KMS-11 (cell line): ENCODE results near the gene PRKAG3.

Source experiments
- H2AFZ ChIP-seq: fragments of 200-600 bp; sonication (generic); 2 replicates; pipeline ENCODE4 v1.6.1; 2016; ENCODE audit warnings: antibody characterized with exemption, mixed run types, low read depth
- H3K27ac ChIP-seq: fragments of 200-600 bp; sonication (generic); 2 replicates; pipeline ENCODE4 v1.6.1; 2016; ENCODE audit warnings: mild to moderate bottlenecking, mixed run types
- H3K27me3 ChIP-seq: fragments of 200-600 bp; sonication (generic); 2 replicates; pipeline ENCODE4 v1.6.1; 2017; ENCODE audit warnings: mild to moderate bottlenecking, low read depth, mixed run types, moderate library complexity; ENCODE audit not compliant: insufficient read depth
- H3K36me3 ChIP-seq: fragments of 200-600 bp; sonication (generic); 2 replicates; pipeline ENCODE4 v1.6.1; 2017; ENCODE audit warnings: mild to moderate bottlenecking, mixed run types; ENCODE audit not compliant: insufficient read depth
- H3K4me1 ChIP-seq: fragments of 200-600 bp; sonication (generic); 2 replicates; pipeline ENCODE4 v1.6.1; 2016; ENCODE audit warnings: mild to moderate bottlenecking, low read depth, mixed run types; ENCODE audit not compliant: poor library complexity, severe bottlenecking
- H3K4me2 ChIP-seq: fragments of 200-600 bp; sonication (generic); 2 replicates; pipeline ENCODE4 v1.7.0; 2016; ENCODE audit warnings: mild to moderate bottlenecking, mixed run types
- H3K4me3 ChIP-seq: fragments of 200-600 bp; sonication (generic); IDR thresholded peaks from 2 replicates; pipeline ENCODE4 v1.6.1; 2017; ENCODE audit warnings: low read depth, low read length, mixed read lengths; ENCODE audit not compliant: insufficient read depth
- H3K79me2 ChIP-seq: fragments of 200-600 bp; sonication (generic); 2 replicates; pipeline ENCODE4 v1.6.1; 2016; ENCODE audit warnings: low read depth, mixed run types; ENCODE audit not compliant: insufficient read depth
- H3K9ac ChIP-seq: fragments of 200-600 bp; sonication (generic); 2 replicates; pipeline ENCODE4 v1.6.1; 2016; ENCODE audit warnings: mild to moderate bottlenecking, mixed run types
- H4K20me1 ChIP-seq: fragments of 200-600 bp; sonication (generic); 2 replicates; pipeline ENCODE4 v1.6.1; 2016; ENCODE audit warnings: mild to moderate bottlenecking, mixed run types; ENCODE audit not compliant: insufficient read depth
- TF ChIP-seq, protein P1 (sequence below): fragments of 200-600 bp; sonication (generic); conservative IDR thresholded peaks from 2 replicates; pipeline ENCODE4 v1.6.1; 2017; ENCODE audit warnings: low read depth, mild to moderate bottlenecking, antibody characterized with exemption, low read length, moderate library complexity, mixed read lengths

PRKAG3 gene

DNA sequence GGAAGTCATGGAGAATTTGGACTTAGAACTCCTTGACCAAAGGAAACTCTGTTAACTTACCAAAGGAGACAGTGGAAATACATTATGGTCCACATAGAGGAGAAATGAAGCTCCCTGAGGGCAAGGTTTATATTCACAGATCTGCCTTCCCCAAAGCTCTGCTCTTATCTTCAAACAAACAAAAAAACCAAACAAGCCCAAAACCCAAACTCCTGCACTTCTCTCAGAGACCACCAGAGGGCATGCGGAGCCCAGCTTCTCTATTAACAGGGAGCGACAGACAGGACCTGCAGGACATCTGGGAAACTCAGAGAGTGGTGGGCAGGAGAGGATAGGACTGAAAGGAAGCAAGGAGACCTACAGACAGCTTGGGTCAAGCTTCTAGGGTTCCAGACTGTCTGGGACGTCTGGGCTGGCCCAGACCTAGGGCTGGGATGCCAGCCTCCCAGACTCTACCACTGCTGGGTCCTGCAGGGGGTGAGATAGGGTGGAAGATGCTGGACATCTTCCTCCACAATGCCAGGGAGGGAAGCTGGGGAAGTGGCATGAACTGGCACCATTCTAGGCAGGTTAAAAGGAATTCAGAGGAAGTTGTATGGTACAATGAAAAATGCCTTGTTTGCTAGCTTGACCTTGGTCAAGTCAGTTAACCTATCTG is 45.1 kb upstream of the PRKAG3 start:
- Histone ChIP-seq H3K27ac (no peak overlapping the region), H3K79me2 (peaks cover 9% of the 10 kb centered on the region), H3K4me1 (peaks cover 39% of the 10 kb centered on the region), H3K36me3 (no peaks in the 10 kb centered on the region), H2AFZ (no peak overlapping the region; the same call in 1 of the 2 replicates), H3K27me3 (no peaks in the 10 kb centered on the region), H3K4me3 (no peak overlapping the region), H3K4me2 (peak overlapping the region; percentile 95), H4K20me1 (no peaks in the 10 kb centered on the region), H3K9ac (no peak overlapping the region)
- TF ChIP-seq, protein P1, sequence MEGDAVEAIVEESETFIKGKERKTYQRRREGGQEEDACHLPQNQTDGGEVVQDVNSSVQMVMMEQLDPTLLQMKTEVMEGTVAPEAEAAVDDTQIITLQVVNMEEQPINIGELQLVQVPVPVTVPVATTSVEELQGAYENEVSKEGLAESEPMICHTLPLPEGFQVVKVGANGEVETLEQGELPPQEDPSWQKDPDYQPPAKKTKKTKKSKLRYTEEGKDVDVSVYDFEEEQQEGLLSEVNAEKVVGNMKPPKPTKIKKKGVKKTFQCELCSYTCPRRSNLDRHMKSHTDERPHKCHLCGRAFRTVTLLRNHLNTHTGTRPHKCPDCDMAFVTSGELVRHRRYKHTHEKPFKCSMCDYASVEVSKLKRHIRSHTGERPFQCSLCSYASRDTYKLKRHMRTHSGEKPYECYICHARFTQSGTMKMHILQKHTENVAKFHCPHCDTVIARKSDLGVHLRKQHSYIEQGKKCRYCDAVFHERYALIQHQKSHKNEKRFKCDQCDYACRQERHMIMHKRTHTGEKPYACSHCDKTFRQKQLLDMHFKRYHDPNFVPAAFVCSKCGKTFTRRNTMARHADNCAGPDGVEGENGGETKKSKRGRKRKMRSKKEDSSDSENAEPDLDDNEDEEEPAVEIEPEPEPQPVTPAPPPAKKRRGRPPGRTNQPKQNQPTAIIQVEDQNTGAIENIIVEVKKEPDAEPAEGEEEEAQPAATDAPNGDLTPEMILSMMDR, result peak; percentile 99

DNA sequence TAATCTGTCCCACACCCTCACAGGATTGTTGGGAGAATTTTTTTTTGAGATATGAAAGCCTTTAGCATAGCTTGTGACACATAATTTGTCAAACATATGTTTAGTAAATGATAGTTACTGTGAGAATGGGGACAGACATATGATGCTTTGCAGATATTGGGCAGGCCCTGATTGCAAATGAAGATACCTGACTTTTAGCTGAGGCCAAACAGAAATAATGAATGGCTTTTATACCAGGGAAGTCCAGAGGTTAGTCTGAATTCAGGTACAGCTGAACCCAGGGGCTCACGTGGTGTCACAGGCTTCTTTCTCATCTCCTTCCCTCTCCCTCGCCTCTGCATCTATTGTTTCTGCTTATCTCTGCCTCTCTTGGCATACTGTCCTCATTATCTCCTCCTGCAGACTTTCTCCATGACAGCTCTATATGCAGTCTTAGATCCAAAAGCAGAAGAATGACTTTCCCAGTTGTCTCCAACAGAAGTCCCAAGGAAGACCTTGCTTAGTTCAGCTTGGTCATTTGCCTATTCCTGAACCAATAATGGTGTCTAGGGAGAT is 44.2 kb upstream of the PRKAG3 start:
- no peak overlapping the region for H3K4me3 ChIP-seq
- H3K27ac ChIP-seq, result no peak overlapping the region
- peaks cover 36% of the 10 kb centered on the region for H3K4me1 ChIP-seq
- no peaks in the 10 kb centered on the region for H3K79me2 ChIP-seq
- no peaks in the 10 kb centered on the region for H3K27me3 ChIP-seq
- no peak overlapping the region for H3K4me2 ChIP-seq
- no peak overlapping the region for H3K9ac ChIP-seq
- TF ChIP-seq, protein P1, result no peak
- no peaks in the 10 kb centered on the region for H4K20me1 ChIP-seq
- no peaks in the 10 kb centered on the region for H3K36me3 ChIP-seq
- no peak overlapping the region for H2AFZ ChIP-seq

DNA sequence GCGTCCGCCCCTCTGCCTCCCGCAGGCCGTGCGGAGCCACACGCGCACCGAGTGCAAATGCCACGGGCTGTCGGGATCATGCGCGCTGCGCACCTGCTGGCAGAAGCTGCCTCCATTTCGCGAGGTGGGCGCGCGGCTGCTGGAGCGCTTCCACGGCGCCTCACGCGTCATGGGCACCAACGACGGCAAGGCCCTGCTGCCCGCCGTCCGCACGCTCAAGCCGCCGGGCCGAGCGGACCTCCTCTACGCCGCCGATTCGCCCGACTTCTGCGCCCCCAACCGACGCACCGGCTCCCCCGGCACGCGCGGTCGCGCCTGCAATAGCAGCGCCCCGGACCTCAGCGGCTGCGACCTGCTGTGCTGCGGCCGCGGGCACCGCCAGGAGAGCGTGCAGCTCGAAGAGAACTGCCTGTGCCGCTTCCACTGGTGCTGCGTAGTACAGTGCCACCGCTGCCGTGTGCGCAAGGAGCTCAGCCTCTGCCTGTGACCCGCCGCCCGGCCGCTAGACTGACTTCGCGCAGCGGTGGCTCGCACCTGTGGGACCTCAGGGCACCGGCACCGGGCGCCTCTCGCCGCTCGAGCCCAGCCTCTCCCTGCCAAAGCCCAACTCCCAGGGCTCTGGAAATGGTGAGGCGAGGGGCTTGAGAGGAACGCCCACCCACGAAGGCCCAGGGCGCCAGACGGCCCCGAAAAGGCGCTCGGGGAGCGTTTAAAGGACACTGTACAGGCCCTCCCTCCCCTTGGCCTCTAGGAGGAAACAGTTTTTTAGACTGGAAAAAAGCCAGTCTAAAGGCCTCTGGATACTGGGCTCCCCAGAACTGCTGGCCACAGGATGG is 42.0 kb upstream of the PRKAG3 start:
- no peak overlapping the region for H3K9ac ChIP-seq
- no peak overlapping the region for H3K4me3 ChIP-seq
- H3K4me2 ChIP-seq, result no peak overlapping the region
- H4K20me1 ChIP-seq, result no peaks in the 10 kb centered on the region
- no peaks in the 10 kb centered on the region for H3K36me3 ChIP-seq
- TF ChIP-seq, protein P1, result no peak
- no peak overlapping the region for H3K27ac ChIP-seq
- no peaks in the 10 kb centered on the region for H3K27me3 ChIP-seq
- H2AFZ ChIP-seq, result no peak overlapping the region
- peaks cover 24% of the 10 kb centered on the region for H3K4me1 ChIP-seq
- no peaks in the 10 kb centered on the region for H3K79me2 ChIP-seq

DNA sequence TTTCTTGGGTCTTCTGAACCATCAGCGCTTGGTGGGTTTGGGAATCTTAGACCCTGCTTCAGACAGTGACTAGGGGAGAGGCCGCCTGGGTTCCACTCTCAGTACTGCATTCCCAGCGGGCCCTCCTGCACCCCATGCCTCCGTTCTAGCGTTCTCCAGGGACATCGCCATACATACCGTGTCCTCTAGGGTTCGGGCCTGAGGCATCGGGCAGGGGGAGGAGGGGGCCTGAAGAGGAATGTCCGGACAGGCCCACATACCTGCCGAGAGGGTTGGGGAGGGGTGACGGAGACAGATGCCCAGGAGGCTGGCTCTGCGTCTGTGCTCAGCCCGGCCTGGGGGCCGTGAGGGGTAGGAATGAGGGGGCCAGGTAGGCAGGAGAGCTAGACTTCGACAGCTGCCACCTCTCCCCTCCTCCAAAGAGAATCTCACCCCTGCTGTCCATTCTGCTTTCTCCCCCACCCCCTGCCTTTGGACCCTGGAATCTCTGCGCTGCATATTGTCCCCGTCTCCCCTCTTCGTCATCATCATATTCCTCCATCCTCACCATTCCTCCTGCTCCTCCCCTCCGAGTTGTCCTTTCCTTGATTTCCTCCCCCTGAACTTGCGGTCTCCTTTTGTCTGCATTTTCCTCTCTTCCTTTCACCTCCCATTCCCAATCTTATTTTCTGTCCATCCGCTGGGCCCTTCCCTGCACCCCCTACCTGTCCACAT is 41.2 kb upstream of the PRKAG3 start:
- H3K4me3 ChIP-seq, result no peak overlapping the region
- no peak overlapping the region for H3K27ac ChIP-seq
- no peaks in the 10 kb centered on the region for H3K36me3 ChIP-seq
- H3K27me3 ChIP-seq, result no peaks in the 10 kb centered on the region
- H3K4me2 ChIP-seq, result no peak overlapping the region
- peaks cover 16% of the 10 kb centered on the region for H3K4me1 ChIP-seq
- TF ChIP-seq, protein P1, result no peak
- H3K79me2 ChIP-seq, result no peaks in the 10 kb centered on the region
- H3K9ac ChIP-seq, result no peak overlapping the region
- H4K20me1 ChIP-seq, result no peaks in the 10 kb centered on the region
- H2AFZ ChIP-seq, result no peak overlapping the region
